ENCODE measurements around the gene PARPBP.

Gene PARPBP

DNA sequence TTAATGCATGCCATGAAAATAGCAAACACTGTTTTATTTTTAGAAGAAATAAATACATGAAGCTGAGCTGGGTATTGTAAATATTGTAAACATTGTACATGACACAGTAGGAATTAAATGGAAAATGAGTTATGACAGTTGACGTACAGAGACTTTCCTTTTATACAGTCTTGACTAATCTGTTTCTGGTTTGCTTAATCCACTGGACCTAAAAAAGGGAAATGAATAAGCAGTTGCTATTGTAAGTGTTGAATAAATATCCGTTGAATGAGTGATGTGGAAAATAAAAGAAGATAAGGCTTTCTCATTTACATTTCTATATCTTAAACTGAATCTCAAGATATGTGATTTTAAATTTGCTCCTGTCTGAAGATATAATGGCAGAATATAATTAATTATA, 62.7 kb downstream of the PARPBP start:
- no peak for DNase-seq (ENCODE audit: extremely low read depth, low read depth)
- H3K4me3 ChIP-seq (replicated peaks; ENCODE audit: low read depth, low read length) = no peak overlapping the region
- no peak for TF ChIP-seq CTCF (IDR thresholded peaks at IDR 0.05; ENCODE audit: low read depth, low read length, missing control alignments)

- H3K4me3 ChIP-seq (replicated peaks; ENCODE audit: low read depth, low read length) = no peak overlapping the region
- DNase-seq (ENCODE audit: extremely low read depth, low read depth) = no peak
- TF ChIP-seq CTCF (IDR thresholded peaks at IDR 0.05; ENCODE audit: low read depth, low read length, missing control alignments) = no peak
Observed at GRCh38 chr12:102195826-102196225, 75.8 kb downstream of the PARPBP start.

DNA sequence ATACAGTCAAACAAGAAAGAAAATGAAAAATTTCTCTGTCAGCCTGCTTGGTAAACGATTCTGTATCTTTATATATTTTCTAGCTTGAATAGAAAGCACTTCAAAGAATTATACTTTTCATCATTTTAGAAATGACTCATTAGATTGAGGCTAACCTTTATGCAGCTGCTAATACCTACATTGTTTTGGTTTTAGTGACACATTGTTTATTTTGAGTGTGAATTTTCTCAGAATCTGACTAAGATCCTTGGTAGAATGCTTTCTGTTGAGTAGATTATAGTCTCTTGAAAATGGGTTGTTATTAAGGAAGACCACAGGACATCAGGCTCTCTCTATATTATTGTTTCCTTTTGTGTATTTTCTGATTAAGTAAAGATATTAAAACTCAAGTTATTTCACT, 77.8 kb downstream of the PARPBP start, which contains the start of gene PMCH:
PMCH (minus strand) TSS at position 45 of the 400 bp plus-strand sequence. CDS start 63 bp downstream, outside the sequence.
- TF ChIP-seq CTCF (IDR thresholded peaks at IDR 0.05; ENCODE audit: low read depth, low read length, missing control alignments) = no peak
- DNase-seq (ENCODE audit: extremely low read depth, low read depth) = no peak
- no peak within 1 kb of the TSS for H3K4me3 ChIP-seq (replicated peaks; ENCODE audit: low read depth, low read length)

DNA sequence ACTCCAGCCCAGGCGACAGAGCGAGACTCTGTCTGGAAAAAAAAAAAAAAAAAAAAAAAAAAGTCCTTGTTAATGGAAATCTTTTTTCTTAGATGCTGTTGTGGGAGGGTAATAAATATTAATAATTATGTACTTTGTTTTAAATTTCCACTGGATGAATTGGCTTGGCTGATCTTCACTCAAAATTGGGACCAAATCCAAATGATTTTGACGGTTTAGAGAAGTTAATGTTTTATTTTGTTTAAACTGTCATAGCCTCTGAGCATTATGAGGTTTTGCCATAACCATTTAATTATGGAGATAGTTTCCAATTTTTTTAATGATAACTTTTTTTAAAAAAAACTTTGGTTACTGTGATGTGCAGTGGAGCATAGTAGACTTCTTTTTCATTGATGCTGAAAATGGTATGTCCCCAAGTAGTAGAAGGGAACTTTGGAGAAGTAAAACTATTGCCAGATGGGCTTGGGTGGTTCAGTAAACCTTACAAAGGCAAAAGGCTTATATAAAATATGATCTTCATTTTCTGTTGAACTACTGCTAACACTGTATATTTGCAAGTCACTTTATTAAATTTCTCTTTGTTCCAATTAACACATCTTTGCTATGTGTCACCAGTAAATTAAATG, 81.6 kb downstream of the PARPBP start:
- H3K4me3 ChIP-seq (replicated peaks; ENCODE audit: low read depth, low read length) = no peak overlapping the region
- TF ChIP-seq CTCF (IDR thresholded peaks at IDR 0.05; ENCODE audit: low read depth, low read length, missing control alignments) = no peak
- no peak for DNase-seq (ENCODE audit: extremely low read depth, low read depth)

- DNase-seq (ENCODE audit: extremely low read depth, low read depth) = no peak
- no peak overlapping the region for H3K4me3 ChIP-seq (replicated peaks; ENCODE audit: low read depth, low read length)
- TF ChIP-seq CTCF (IDR thresholded peaks at IDR 0.05; ENCODE audit: low read depth, low read length, missing control alignments) = no peak
Observed at GRCh38 chr12:102202556-102202955, 82.6 kb downstream of the PARPBP start.

DNA sequence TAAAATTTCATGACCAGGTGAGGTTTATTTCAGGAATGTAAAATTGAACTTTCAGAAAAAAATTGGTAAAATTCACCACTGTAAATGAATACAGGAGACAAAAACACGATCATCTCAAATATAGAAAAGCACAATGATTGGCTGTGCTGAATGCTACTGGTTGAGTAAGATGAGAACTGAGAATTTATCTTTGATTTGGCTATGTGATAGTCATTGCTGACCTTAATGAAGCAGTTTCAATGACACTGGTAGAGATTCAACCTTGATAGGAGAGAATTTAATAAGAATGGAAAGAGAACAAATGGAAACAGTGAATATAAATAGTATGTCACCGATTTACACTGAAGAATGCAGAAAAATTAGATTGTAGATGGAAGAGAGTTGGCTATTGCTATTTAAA, 84.0 kb downstream of the PARPBP start:
- no peak overlapping the region for H3K4me3 ChIP-seq (replicated peaks; ENCODE audit: low read depth, low read length)
- no peak for TF ChIP-seq CTCF (IDR thresholded peaks at IDR 0.05; ENCODE audit: low read depth, low read length, missing control alignments)
- no peak for DNase-seq (ENCODE audit: extremely low read depth, low read depth)
